GM19438 (cell line): Measurements from ENCODE around the gene TMTC2.
A peak's percentile ranks its signal among the peaks of the same experiment; 100 is the strongest.

ENCODE experiments used
- ATAC-seq: cut with Tn5 transposase; IDR thresholded peaks from one replicate; pipeline ENCODE4 v1.9.1; 2021; ENCODE audit warnings: low read depth; ENCODE audit not compliant: unreplicated experiment

Gene TMTC2

GRCh38 chr12:82686168-82687020 lies at the start of gene TMTC2:
TSS of gene TMTC2 (plus strand) at chr12:82686906.
- peak; percentile 81 for ATAC-seq

GRCh38 chr12:82638324-82638723 lies 48.4 kb upstream of the TMTC2 start:
- no peak for ATAC-seq

GRCh38 chr12:82644896-82645295 lies 41.8 kb upstream of the TMTC2 start:
- no peak for ATAC-seq

GRCh38 chr12:82645414-82645813 lies 41.3 kb upstream of the TMTC2 start:
- ATAC-seq = no peak

GRCh38 chr12:82647853-82648252 lies 38.9 kb upstream of the TMTC2 start:
- no peak for ATAC-seq

GRCh38 chr12:82648259-82648909 lies 38.3 kb upstream of the TMTC2 start:
- no peak for ATAC-seq

GRCh38 chr12:82650627-82651337 lies 35.9 kb upstream of the TMTC2 start:
- ATAC-seq = peak; percentile 82

- no peak for ATAC-seq
Observed at GRCh38 chr12:82651489-82651888, 35.2 kb upstream of the TMTC2 start.

GRCh38 chr12:82652071-82652470 lies 34.6 kb upstream of the TMTC2 start:
- ATAC-seq = no peak

GRCh38 chr12:82655751-82656150 lies 31.0 kb upstream of the TMTC2 start:
- ATAC-seq = no peak

- no peak for ATAC-seq
Observed at GRCh38 chr12:82659343-82660207, 27.1 kb upstream of the TMTC2 start.

- ATAC-seq = no peak
Observed at GRCh38 chr12:82660541-82661325, 26.0 kb upstream of the TMTC2 start.

- no peak for ATAC-seq
Observed at GRCh38 chr12:82663893-82664292, 22.8 kb upstream of the TMTC2 start.

GRCh38 chr12:82665142-82665923 lies 21.4 kb upstream of the TMTC2 start:
- ATAC-seq = no peak

- ATAC-seq = no peak
Observed at GRCh38 chr12:82666830-82667229, 19.9 kb upstream of the TMTC2 start.

- ATAC-seq = no peak
Observed at GRCh38 chr12:82671673-82672195, 15.0 kb upstream of the TMTC2 start.

- ATAC-seq = no peak
Observed at GRCh38 chr12:82672811-82673495, 13.8 kb upstream of the TMTC2 start.

- ATAC-seq = no peak
Observed at GRCh38 chr12:82673698-82674097, 13.0 kb upstream of the TMTC2 start.
